K562 (cell line): ENCODE results near the gene NRN1L. TPM values are rescaled to one million over a fixed set of nuclear protein-coding genes. Genes with fewer than 3 reads are reported as not detected.
A peak's percentile ranks its signal among the peaks of the same experiment; 100 is the strongest.

Experiments used
- CREM ChIP-seq: IDR thresholded peaks from 2 replicates; pipeline ENCODE4 v1.6.1; 2014; ENCODE audit warnings: antibody characterized with exemption, low read depth
- DNMT1 ChIP-seq: fragments of 450-650 bp; IDR thresholded peaks from 2 replicates; pipeline ENCODE4 v1.6.1; 2016; ENCODE audit warnings: antibody characterized with exemption, mild to moderate bottlenecking
- E2F6 ChIP-seq, 2 experiments: IDR thresholded peaks; 2 replicates each; pipeline ENCODE4 v1.6.1; 2011; ENCODE audit warnings: borderline replicate concordance in 1 of 2, control low read depth in 1 of 2, low read depth in 1 of 2, low read length in 1 of 2, mild to moderate bottlenecking in 1 of 2, mixed read lengths in 1 of 2, moderate library complexity in 1 of 2; ENCODE audit not compliant: insufficient read depth in 1 of 2, insufficient read length in 1 of 2, poor library complexity in 1 of 2, severe bottlenecking in 1 of 2; ENCODE audit errors: extremely low read depth in 1 of 2
- ETS1 ChIP-seq: conservative IDR thresholded peaks from 2 replicates; pipeline ENCODE4 v1.6.1; 2011; ENCODE audit warnings: low read depth, mild to moderate bottlenecking, low read length; ENCODE audit not compliant: control insufficient read depth
- ETV1 ChIP-seq: fragments of 450-650 bp; conservative IDR thresholded peaks from 2 replicates; pipeline ENCODE4 v1.6.1; 2016; ENCODE audit warnings: missing genetic modification characterization, control low read depth, low read depth, missing compliant biosample characterization
- FIP1L1 ChIP-seq: fragments of 200-400 bp; formaldehyde crosslinking; IDR thresholded peaks from 2 replicates; pipeline ENCODE4 v1.6.1; 2018; ENCODE audit warnings: mild to moderate bottlenecking, low read depth, low read length; ENCODE audit not compliant: poor library complexity, severe bottlenecking
- FOXM1 ChIP-seq, 2 experiments: fragments of 450-650 bp in 1 of 2; sonication (generic) in 1 of 2; formaldehyde crosslinking in 1 of 2; IDR thresholded peaks; 2 replicates each; pipeline versions ENCODE4 v1.6.1 to v1.9.0; 2017 to 2022; ENCODE audit warnings: low read depth in 2 of 2, mild to moderate bottlenecking in 2 of 2, missing genetic modification reagents in 1 of 2, moderate library complexity in 1 of 2
- GMEB1 ChIP-seq: fragments of 250-450 bp; sonication (Bioruptor Pico); IDR thresholded peaks from 2 replicates; pipeline ENCODE4 v1.4.0; 2020; ENCODE audit warnings: mild to moderate bottlenecking
- GTF2F1 ChIP-seq: IDR thresholded peaks from 2 replicates; pipeline ENCODE4 v1.6.1; 2011; ENCODE audit warnings: low read depth, low read length, improper control_type of control experiment
- JUND ChIP-seq, 2 experiments: IDR thresholded peaks; 2 replicates in 1 of 2; 3 replicates in 1 of 2; pipeline ENCODE4 v1.6.1; 2011; ENCODE audit warnings: borderline replicate concordance in 2 of 2, low read depth in 2 of 2, low read length in 2 of 2, improper control_type of control experiment in 1 of 2, missing biosample characterization in 1 of 2, missing genetic modification characterization in 1 of 2, missing genetic modification reagents in 1 of 2
- MLX ChIP-seq, 2 experiments: fragments of 450-650 bp in 1 of 2; sonication (generic) in 1 of 2; formaldehyde crosslinking; conservative IDR thresholded peaks; 2 replicates each; pipeline versions ENCODE4 v1.4.0 to v1.8.1; 2020 to 2022; ENCODE audit warnings: mild to moderate bottlenecking in 1 of 2, missing genetic modification reagents in 1 of 2
- NONO ChIP-seq, 2 experiments: fragments of 200-400 bp in 1 of 2; fragments of 450-650 bp in 1 of 2; formaldehyde crosslinking in 1 of 2; IDR thresholded peaks; 2 replicates each; pipeline ENCODE4 v1.6.1; 2017; ENCODE audit warnings: low read depth in 2 of 2, mild to moderate bottlenecking in 2 of 2, moderate library complexity in 2 of 2, low read length in 1 of 2
- TOE1 ChIP-seq, 2 experiments: fragments of 450-650 bp in 1 of 2; sonication (generic) in 1 of 2; formaldehyde crosslinking in 1 of 2; IDR thresholded peaks; 2 replicates each; pipeline versions ENCODE4 v1.7.1 to v1.8.0; 2016 to 2022; ENCODE audit warnings: borderline replicate concordance in 2 of 2, mild to moderate bottlenecking in 2 of 2, antibody characterized with exemption in 1 of 2, inconsistent platforms in 1 of 2, low read depth in 1 of 2, missing genetic modification reagents in 1 of 2, moderate library complexity in 1 of 2
- ZBED1 ChIP-seq: IDR thresholded peaks from 2 replicates; pipeline ENCODE4 v1.6.1; 2014
- ZBTB2 ChIP-seq: fragments of 450-650 bp; IDR thresholded peaks from 2 replicates; pipeline ENCODE4 v1.6.1; 2016; ENCODE audit warnings: antibody characterized with exemption
- ZFX ChIP-seq: sonication (generic); formaldehyde crosslinking; IDR thresholded peaks from 2 replicates; pipeline ENCODE4 v1.8.0; 2022; ENCODE audit warnings: mild to moderate bottlenecking, missing genetic modification reagents, moderate library complexity
- ZNF75A ChIP-seq: fragments of 450-650 bp; formaldehyde crosslinking; IDR thresholded peaks from 2 replicates; pipeline ENCODE4 v1.4.0; 2020; ENCODE audit warnings: mild to moderate bottlenecking
- polyA plus RNA-seq, 8 experiments: library from polyadenylated mRNA; depleted of rRNA in 4 of 8; stranded (reverse) in 5 of 8; unstranded in 3 of 8; fragments of >200 nt; fragmentation: Nextera tagmentation in 2 of 8; fragmentation: Illumina TruSeq in 1 of 8; extraction: Ambion mirVana in 2 of 8; extraction: Trizol in 1 of 8; gene quantifications; 2 replicates each; pipeline versions ENCODE4 v1.2.1 to v1.2.3, GENCODE V29; 2011 to 2014; ENCODE audit warnings: inconsistent platforms in 1 of 8, missing spikeins in 1 of 8
- total RNA-seq, 7 experiments: library from RNA; depleted of rRNA in 6 of 7; stranded (reverse); fragments of >200 nt in 6 of 7; fragmentation: Illumina TruSeq in 2 of 7; extraction: Trizol in 2 of 7; gene quantifications; 2 replicates each; pipeline versions ENCODE4 v1.2.1 to v1.2.3, GENCODE V29; 2011 to 2021; ENCODE audit warnings: low replicate concordance in 1 of 7

The NRN1L gene
- total and polyA plus RNA-seq, 9 of the 15 experiments (the other 6 are each of a cell fraction or from before 2014, with no cell fraction given) = 0.22 to 0.86 (median 0.61) TPM; not detected in 5

GRCh38 chr16:67935402-67936123, 50.9 kb downstream of the NRN1L start (continued):
- TF ChIP-seq E2F6 (IDR thresholded peaks at IDR 0.05; ENCODE audit: borderline replicate concordance in 1 of 2, extremely low read depth in 1 of 2, insufficient read depth in 1 of 2, insufficient read length in 1 of 2, low read depth in 1 of 2, low read length in 1 of 2, poor library complexity in 1 of 2, severe bottlenecking in 1 of 2) (peak; percentile 60 to 80), ZNF75A (CRISPR knock-in tag) (no peak), GMEB1 (CRISPR knock-in tag) (peak; percentile 34; the same call in 1 of the 2 replicates), ZFX (CRISPR knock-in tag) (peak; percentile 46), GTF2F1 (no peak), DNMT1 (peak; percentile 66), FIP1L1 (peak; percentile 72), CREM (peak; percentile 60), ETV1 (0 out of 2 replicates have a peak, but pooled peaks have one; percentile 25), FOXM1 (IDR thresholded peaks at IDR 0.05; ENCODE audit: low read depth) (no peak), FOXM1 (CRISPR knock-in tag; IDR thresholded peaks at IDR 0.05; ENCODE audit: low read depth) (0 out of 2 replicates have a peak, but pooled peaks have one; percentile 82), TOE1 (IDR thresholded peaks at IDR 0.05; ENCODE audit: borderline replicate concordance) (0 out of 2 replicates have a peak, but pooled peaks have one; percentile 34), TOE1 (CRISPR knock-in tag; IDR thresholded peaks at IDR 0.05; ENCODE audit: borderline replicate concordance, low read depth) (no peak; the same call in 1 of the 2 replicates), MLX (CRISPR knock-in tag; conservative IDR thresholded peaks at IDR 0.05) (peak in 1 of 2 experiments; percentile 86; a peak in 1 of 4 replicates), JUND (IDR thresholded peaks at IDR 0.05; ENCODE audit: borderline replicate concordance, low read depth, low read length) (peak; percentile 24; the same call in 1 of the 2 replicates), JUND (tag; IDR thresholded peaks at IDR 0.05; ENCODE audit: borderline replicate concordance, low read depth, low read length) (no peak), ETS1 (peak; percentile 75; the same call in 1 of the 2 replicates), ZBTB2 (peak; percentile 51; the same call in 1 of the 2 replicates), ZBED1 (peak; percentile 71; the same call in 1 of the 2 replicates), NONO (IDR thresholded peaks at IDR 0.05; ENCODE audit: low read depth in 2 of 2, low read length in 1 of 2) (0 out of 4 replicates have a peak, but pooled peaks of 1 of the 2 experiments have one; percentile 38)
